Gastrocnemius medialis (tissue), 4 donors: ENCODE measurements around the gene GCSH.

ENCODE experiments used
- POLR2A ChIP-seq, 2 donors: fragments of 450-650 bp; IDR thresholded peaks; one replicate each; pipeline ENCODE4 v1.6.1; 2017; ENCODE audit warnings: antibody characterized with exemption in 2 of 2, mild to moderate bottlenecking in 2 of 2, moderate library complexity in 2 of 2
- TF ChIP-seq, protein P1 (sequence below), 5 experiments: fragments of 450-650 bp in 3 of 5; fragments of 200-600 bp in 2 of 5; sonication (generic) in 2 of 5; IDR thresholded peaks in 4 of 5; conservative IDR thresholded peaks in 1 of 5; 1 replicate in 4 of 5; 2 replicates in 1 of 5; pipeline ENCODE4 v1.5.1; 2016 to 2019; ENCODE audit warnings: antibody characterized with exemption in 5 of 5, mild to moderate bottlenecking in 3 of 5, moderate library complexity in 3 of 5

- TF ChIP-seq, protein P1, sequence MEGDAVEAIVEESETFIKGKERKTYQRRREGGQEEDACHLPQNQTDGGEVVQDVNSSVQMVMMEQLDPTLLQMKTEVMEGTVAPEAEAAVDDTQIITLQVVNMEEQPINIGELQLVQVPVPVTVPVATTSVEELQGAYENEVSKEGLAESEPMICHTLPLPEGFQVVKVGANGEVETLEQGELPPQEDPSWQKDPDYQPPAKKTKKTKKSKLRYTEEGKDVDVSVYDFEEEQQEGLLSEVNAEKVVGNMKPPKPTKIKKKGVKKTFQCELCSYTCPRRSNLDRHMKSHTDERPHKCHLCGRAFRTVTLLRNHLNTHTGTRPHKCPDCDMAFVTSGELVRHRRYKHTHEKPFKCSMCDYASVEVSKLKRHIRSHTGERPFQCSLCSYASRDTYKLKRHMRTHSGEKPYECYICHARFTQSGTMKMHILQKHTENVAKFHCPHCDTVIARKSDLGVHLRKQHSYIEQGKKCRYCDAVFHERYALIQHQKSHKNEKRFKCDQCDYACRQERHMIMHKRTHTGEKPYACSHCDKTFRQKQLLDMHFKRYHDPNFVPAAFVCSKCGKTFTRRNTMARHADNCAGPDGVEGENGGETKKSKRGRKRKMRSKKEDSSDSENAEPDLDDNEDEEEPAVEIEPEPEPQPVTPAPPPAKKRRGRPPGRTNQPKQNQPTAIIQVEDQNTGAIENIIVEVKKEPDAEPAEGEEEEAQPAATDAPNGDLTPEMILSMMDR (IDR thresholded peaks at IDR 0.05 in 4 of 5, conservative IDR thresholded peaks at IDR 0.05 in 1 of 5), result no peak
- no peak for TF ChIP-seq POLR2A (IDR thresholded peaks at IDR 0.05)
Measured at GRCh38 chr16:81106826-81107503, 10.8 kb upstream of the GCSH start.
